Activated T-helper 1 cell treated with anti-CD3 and anti-CD28 coated beads, Interleukin-2, amount 50 U/mL, for 16 hours (primary cell): ENCODE results near the gene FCRLB.
A peak's percentile ranks its signal among the peaks of the same experiment; 100 is the strongest.
"Not testable (repeated sequence)": the region's sequence is repeated elsewhere in the genome, so short reads cannot be mapped to it uniquely, and the experiment has no call there.

Experiments
- DNase-seq, 2 donors: peaks; one replicate each; pipeline ENCODE4 v3.0.0-alpha.2; 2020; ENCODE audit warnings: low read depth in 1 of 2, low spot score in 1 of 2

FCRLB gene

GRCh38 chr1:161739865-161740566 lies 18.7 kb downstream of the FCRLB start:
- no peak for DNase-seq

- DNase-seq, result no peak
Measured at GRCh38 chr1:161740921-161741320, 19.6 kb downstream of the FCRLB start.

- no peak for DNase-seq
Measured at GRCh38 chr1:161743231-161743630, 21.9 kb downstream of the FCRLB start.

- DNase-seq, result no peak
Measured at GRCh38 chr1:161747801-161748200, 26.5 kb downstream of the FCRLB start.

- DNase-seq, result peak; percentile 69 to 81
Measured at GRCh38 chr1:161749509-161750407, 28.4 kb downstream of the FCRLB start, which contains the start of gene DUSP12. TSS of gene DUSP12 (plus strand) at chr1:161749786. CDS start at chr1:161749802, 16 bp downstream.

GRCh38 chr1:161763522-161764098 lies 42.3 kb downstream of the FCRLB start:
- DNase-seq, result no peak

- peak; percentile 57 to 66 for DNase-seq
Measured at GRCh38 chr1:161766102-161766981, 45.0 kb downstream of the FCRLB start, which contains the start of gene ATF6. TSS of gene ATF6 (plus strand) at chr1:161766320. CDS start at chr1:161766361, 41 bp downstream.

GRCh38 chr1:161768461-161768860 lies 47.1 kb downstream of the FCRLB start:
- no peak for DNase-seq

- no peak for DNase-seq
Measured at GRCh38 chr1:161768986-161769672, 47.8 kb downstream of the FCRLB start.

- DNase-seq, result not testable (repeated sequence)
Measured at GRCh38 chr1:161769673-161770045, 48.3 kb downstream of the FCRLB start.

- no peak for DNase-seq
Measured at GRCh38 chr1:161770250-161770649, 48.9 kb downstream of the FCRLB start.

GRCh38 chr1:161771161-161771560 lies 49.8 kb downstream of the FCRLB start:
- DNase-seq, result no peak

GRCh38 chr1:161771973-161772372 lies 50.6 kb downstream of the FCRLB start:
- no peak for DNase-seq

- no peak for DNase-seq
Measured at GRCh38 chr1:161772397-161772796, 51.1 kb downstream of the FCRLB start.

GRCh38 chr1:161773791-161774190 lies 52.4 kb downstream of the FCRLB start:
- DNase-seq, result no peak

GRCh38 chr1:161777261-161777660 lies 55.9 kb downstream of the FCRLB start:
- no peak for DNase-seq
